Stimulated activated naive B cell treated with anti-CD40 and anti-IgM and Interleukin-4, amounts not matched to agents 10 μg/mL and 1 μg/mL and 100 μg/mL, for 72 hours (primary cell): ENCODE data around the gene IL1RL1.
A peak's percentile ranks its signal among the peaks of the same experiment; 100 is the strongest.

Source experiments
- ATAC-seq, 2 donors: fragments of 150-1000 bp; cut with Tn5 transposase; replicated peaks; 2 replicates each; pipeline ENCODE4 v1.10.0; 2021; ENCODE audit warnings: moderate library complexity in 1 of 2
- DNase-seq: peaks from one replicate; pipeline ENCODE4 v3.0.0; 2021
- H3K27ac Mint-ChIP-seq: one replicate; pipeline ENCODE4 v1.8.0; 2022; ENCODE audit warnings: mild to moderate bottlenecking, mixed read lengths
- H3K27me3 Mint-ChIP-seq, 2 donors: one replicate each; pipeline ENCODE4 v1.8.0; 2022; ENCODE audit warnings: mixed read lengths in 2 of 2
- H3K36me3 Mint-ChIP-seq, 2 donors: one replicate each; pipeline ENCODE4 v1.8.0; 2022; ENCODE audit warnings: mixed read lengths in 2 of 2, mild to moderate bottlenecking in 1 of 2
- H3K4me1 Mint-ChIP-seq, 2 donors: one replicate each; pipeline ENCODE4 v1.8.0; 2022; ENCODE audit warnings: mixed read lengths in 2 of 2, mild to moderate bottlenecking in 1 of 2
- H3K4me3 Mint-ChIP-seq, 2 donors: one replicate each; pipeline ENCODE4 v1.8.0; 2022; ENCODE audit warnings: mild to moderate bottlenecking in 2 of 2, mixed read lengths in 2 of 2, moderate library complexity in 1 of 2
- H3K9me3 Mint-ChIP-seq, 2 donors: one replicate each; pipeline ENCODE4 v1.8.0; 2022; ENCODE audit warnings: mixed read lengths in 2 of 2, mild to moderate bottlenecking in 1 of 2

Gene IL1RL1

DNA sequence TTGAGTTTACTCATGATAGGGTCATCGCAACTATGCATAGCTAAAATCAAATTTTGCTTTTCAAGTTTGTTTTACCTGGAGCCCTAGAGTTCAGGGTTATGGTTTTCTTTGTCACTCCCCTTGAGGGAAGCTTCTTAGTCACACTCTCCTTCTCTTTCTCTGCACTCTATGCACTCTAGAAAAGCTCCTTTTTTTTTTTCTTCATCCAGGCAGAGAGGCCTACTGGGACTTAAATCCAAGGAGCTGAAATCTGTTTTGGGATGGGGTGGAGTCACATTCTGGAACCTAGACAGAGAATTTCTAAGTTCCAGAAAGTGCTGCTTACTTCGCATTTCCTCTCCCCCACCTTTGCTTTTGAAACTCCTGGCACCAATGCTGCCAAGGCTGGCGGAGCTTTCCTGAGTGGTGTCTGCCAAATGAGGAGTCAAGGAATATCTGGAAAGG, 25.2 kb downstream of the IL1RL1 start:
- H3K4me3 Mint-ChIP-seq: no peak overlapping the region
- H3K9me3 Mint-ChIP-seq: no peaks in the 10 kb centered on the region
- DNase-seq: no peak
- peaks cover 13 to 18% of the 10 kb centered on the region in 2 donors for H3K27me3 Mint-ChIP-seq
- H3K4me1 Mint-ChIP-seq: no peaks in the 10 kb centered on the region
- no peak for ATAC-seq
- H3K36me3 Mint-ChIP-seq: no peaks in the 10 kb centered on the region
- H3K27ac Mint-ChIP-seq: no peak overlapping the region

DNA sequence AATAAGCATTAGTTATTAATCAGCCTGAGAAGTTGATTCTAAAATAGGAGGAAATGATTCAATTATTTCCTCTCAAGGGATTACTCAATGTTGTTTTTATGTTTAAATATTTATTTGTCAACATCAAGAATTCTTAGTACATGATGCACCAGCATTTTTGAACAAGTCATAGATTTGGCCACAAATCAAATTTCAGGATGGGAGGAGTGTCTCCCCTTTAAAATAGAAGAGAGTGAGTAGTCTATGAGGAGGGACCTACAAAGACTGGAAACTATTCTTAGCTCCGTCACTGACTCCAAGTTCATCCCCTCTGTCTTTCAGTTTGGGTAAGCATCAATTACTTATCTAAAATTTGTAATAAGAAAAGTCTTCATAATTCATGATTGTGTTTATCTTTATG, 25.6 kb downstream of the IL1RL1 start:
- Mint-ChIP-seq H3K4me3 (no peak overlapping the region), H3K9me3 (no peaks in the 10 kb centered on the region), H3K27ac (no peak overlapping the region), H3K4me1 (no peaks in the 10 kb centered on the region), H3K27me3 (peaks cover 11 to 16% of the 10 kb centered on the region in 2 donors), H3K36me3 (no peaks in the 10 kb centered on the region)
- no peak for ATAC-seq
- DNase-seq: no peak

- H3K4me3 Mint-ChIP-seq: no peak overlapping the region
- no peak for ATAC-seq
- peaks cover 5 to 9% of the 10 kb centered on the region in 2 donors for H3K27me3 Mint-ChIP-seq
- no peaks in the 10 kb centered on the region for H3K9me3 Mint-ChIP-seq
- no peaks in the 10 kb centered on the region for H3K4me1 Mint-ChIP-seq
- no peak overlapping the region for H3K27ac Mint-ChIP-seq
- H3K36me3 Mint-ChIP-seq: no peaks in the 10 kb centered on the region
- DNase-seq: no peak
Measured at GRCh38 chr2:102337481-102338386, 26.4 kb downstream of the IL1RL1 start.

DNA sequence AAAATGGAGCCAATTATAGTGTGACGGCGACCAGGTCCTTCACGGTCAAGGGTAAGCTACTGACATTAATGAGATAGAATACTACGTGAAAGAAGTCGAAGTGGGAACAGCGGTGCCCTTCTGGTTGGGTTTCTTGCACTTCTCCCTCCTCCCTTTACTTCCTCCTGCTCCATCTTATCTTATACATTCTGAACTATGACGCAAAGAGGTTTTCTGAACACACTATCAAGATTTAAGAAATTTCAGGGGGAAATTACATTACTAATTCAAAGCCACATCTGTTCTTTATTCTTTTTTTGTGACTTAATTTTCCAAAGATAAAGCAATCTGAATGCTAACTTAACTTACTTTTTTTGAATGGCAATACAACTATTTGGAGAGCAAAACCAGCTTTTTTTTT, 29.4 kb downstream of the IL1RL1 start:
- Mint-ChIP-seq H3K27me3 (peaks cover 3 to 4% of the 10 kb centered on the region in 2 donors), H3K27ac (no peak overlapping the region), H3K4me1 (no peaks in the 10 kb centered on the region), H3K9me3 (no peaks in the 10 kb centered on the region), H3K36me3 (no peaks in the 10 kb centered on the region), H3K4me3 (no peak overlapping the region)
- ATAC-seq (no peak), DNase-seq (no peak)

GRCh38 chr2:102342888-102343287, 31.5 kb downstream of the IL1RL1 start:
- H3K36me3 Mint-ChIP-seq: no peaks in the 10 kb centered on the region
- H3K4me1 Mint-ChIP-seq: peaks cover 6 to 9% of the 10 kb centered on the region in 2 donors
- ATAC-seq (no peak), DNase-seq (no peak)
- no peak overlapping the region for H3K4me3 Mint-ChIP-seq
- no peak overlapping the region for H3K27ac Mint-ChIP-seq
- peaks cover 7 to 11% of the 10 kb centered on the region in 2 donors for H3K27me3 Mint-ChIP-seq
- H3K9me3 Mint-ChIP-seq: no peaks in the 10 kb centered on the region

- Mint-ChIP-seq H3K9me3 (no peaks in the 10 kb centered on the region), H3K27me3 (peaks cover 7 to 11% of the 10 kb centered on the region in 2 donors), H3K36me3 (no peaks in the 10 kb centered on the region), H3K4me1 (peaks cover 6 to 9% of the 10 kb centered on the region in 2 donors), H3K27ac (no peak overlapping the region), H3K4me3 (no peak overlapping the region)
- DNase-seq (no peak), ATAC-seq (no peak)
Measured at GRCh38 chr2:102344397-102344796, 33.0 kb downstream of the IL1RL1 start.

DNA sequence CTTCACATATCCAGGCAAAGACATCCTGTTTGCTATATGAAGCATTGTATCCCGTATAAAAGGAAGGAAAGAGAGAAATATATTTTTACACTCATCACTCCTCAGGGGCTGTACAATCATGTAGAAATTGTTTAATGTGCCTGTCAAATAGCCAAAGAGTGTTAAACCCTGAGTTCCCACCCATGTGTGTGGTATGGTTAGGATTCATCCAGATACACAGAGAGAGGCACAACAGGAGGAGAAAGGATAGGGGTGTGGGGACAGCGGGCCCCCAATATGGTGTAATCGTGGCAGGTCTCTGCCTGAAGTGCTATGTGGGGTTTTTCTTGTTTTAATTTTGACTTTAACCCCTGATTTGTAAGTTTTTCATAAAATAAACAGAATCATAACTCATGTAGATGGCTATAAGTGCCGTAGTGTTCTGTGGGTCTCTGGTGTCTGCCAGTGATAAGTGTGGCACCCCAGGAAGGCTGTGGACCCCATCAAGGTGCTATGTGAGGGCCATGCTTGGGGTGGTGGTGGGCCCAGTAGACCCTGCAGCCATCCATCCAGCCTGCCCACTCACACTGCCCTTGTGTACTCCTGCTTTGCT, 34.1 kb downstream of the IL1RL1 start:
- DNase-seq (no peak), ATAC-seq (no peak)
- Mint-ChIP-seq H3K27ac (no peak overlapping the region), H3K9me3 (no peaks in the 10 kb centered on the region), H3K27me3 (peaks cover 7 to 15% of the 10 kb centered on the region in 2 donors), H3K36me3 (no peaks in the 10 kb centered on the region), H3K4me1 (peaks cover 6 to 9% of the 10 kb centered on the region in 2 donors), H3K4me3 (no peak overlapping the region)

DNA sequence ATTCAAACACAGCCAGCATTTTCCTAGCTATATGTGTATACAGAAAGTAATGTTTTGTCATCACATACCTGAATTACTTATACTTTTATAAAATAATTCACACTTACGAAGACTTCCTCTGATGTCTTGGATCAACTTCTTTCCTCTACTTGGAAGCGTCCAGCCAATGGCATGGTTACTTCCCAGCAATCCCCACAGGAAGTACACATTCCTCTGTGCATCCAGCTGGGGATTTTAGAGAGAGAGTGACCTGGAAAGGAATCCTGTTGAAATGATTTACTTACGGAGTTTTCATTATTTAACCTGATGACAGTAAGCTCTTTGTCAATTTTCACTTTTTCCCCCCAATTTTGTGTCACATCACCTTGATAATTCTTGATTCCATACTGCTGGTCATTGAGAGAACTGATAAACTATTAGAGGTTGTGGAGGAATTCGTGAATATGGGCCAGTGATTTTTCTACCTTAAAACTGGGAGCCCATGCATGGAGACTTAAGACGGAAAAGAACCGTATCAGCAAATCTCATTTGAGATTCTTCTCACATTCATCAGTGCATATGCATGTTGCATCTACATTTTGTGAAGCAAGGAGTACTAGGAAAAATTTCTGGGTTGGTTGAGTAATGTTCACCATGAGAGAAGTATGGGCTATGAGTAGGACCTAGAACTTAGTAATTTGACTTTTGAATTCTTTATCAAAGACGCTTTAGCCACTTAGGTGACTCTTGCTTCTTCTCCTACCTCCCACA, 35.2 kb downstream of the IL1RL1 start:
- H3K27ac Mint-ChIP-seq: no peak overlapping the region
- H3K36me3 Mint-ChIP-seq: no peaks in the 10 kb centered on the region
- DNase-seq (no peak), ATAC-seq (no peak)
- peaks cover 7 to 12% of the 10 kb centered on the region in 2 donors for H3K27me3 Mint-ChIP-seq
- no peaks in the 10 kb centered on the region for H3K9me3 Mint-ChIP-seq
- H3K4me1 Mint-ChIP-seq: peaks cover 6 to 9% of the 10 kb centered on the region in 2 donors
- H3K4me3 Mint-ChIP-seq: no peak overlapping the region

DNA sequence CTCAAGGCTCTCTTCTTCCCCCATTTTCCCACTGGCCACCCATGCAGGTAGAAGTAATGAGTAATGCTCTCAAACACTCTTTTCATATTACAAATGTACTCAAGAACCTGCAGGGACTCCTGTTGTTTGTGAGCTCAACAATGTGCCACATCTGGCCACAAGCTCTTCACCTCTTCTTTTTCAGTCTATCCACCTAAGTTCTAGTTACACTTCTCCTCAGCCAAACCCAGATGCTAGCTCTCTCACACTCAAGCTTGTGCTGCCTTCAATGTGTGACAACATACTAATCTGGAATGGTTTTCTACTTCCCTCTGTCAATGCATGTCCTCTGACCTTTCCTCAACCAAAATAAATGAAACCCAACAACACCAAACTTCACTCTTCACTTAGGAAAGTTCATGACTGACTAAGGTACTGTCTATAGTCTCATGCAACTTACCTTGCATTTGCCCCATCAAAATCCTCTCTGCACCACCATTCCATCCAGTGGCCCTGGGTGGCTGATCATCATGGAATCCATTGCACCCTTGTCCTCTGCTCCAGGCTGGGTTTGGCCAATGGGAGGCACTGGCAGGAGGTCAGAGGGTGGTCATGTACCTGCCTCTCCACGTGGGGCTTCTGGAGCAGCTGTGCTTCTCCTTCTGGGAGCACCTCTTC, 38.9 kb downstream of the IL1RL1 start:
- no peak overlapping the region for H3K4me3 Mint-ChIP-seq
- H3K27me3 Mint-ChIP-seq: peaks cover 12 to 17% of the 10 kb centered on the region in 2 donors
- ATAC-seq (no peak), DNase-seq (no peak)
- no peaks in the 10 kb centered on the region for H3K36me3 Mint-ChIP-seq
- peaks cover 6 to 11% of the 10 kb centered on the region in 2 donors for H3K4me1 Mint-ChIP-seq
- H3K27ac Mint-ChIP-seq: no peak overlapping the region
- no peaks in the 10 kb centered on the region for H3K9me3 Mint-ChIP-seq

DNA sequence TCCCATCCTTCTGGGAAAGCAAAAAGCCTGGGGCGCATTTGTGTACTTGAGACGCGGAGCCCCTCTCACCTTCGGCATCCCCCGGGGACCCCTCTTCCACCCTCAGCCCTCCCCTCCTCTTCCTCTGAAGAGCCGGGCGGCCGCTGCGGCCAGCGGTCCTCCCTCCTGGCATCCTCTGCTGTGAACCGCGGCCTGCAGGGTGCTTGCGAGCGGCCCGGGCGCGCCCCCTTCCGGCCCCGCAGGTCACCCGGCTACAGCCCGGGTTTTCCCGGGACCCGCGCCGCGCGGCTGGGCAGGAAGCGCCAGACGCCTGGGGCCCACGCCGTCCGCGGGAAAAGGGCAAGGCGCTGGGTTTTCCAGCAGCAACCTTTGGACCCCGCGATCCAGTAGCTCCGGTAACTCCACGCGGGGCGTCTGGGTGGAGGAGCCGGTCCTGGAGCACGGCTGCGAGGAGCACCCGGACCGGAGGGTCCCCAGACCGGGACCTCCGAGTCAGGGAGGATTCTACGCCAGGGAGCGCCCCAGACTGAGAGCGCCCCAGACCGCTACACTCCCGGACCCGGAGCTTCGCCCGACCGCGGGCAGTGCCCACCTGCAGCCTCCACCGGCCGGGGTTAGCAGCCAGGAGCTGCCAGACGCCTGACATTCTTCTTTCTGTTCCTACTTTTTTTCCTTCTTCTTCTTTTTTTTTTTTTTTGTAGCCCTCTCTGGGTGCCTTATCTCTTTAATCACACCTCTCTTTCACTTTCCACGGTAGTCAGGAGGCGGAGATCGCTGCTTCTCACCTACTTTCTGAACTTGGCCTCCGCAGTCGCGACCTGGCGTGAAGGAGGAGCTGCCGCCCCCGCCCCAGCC, 44.4 kb downstream of the IL1RL1 start, which contains the start of gene IL18R1:
Gene IL18R1 (plus strand): TSS at position 271 of the 855 bp plus-strand sequence. CDS start 6,865 bp downstream, outside the sequence.
- Mint-ChIP-seq H3K36me3 (no peaks in the 10 kb centered on the region), H3K9me3 (no peaks in the 10 kb centered on the region), H3K4me3 (peak within 1 kb of the TSS; percentile 85 to 92), H3K27me3 (peaks cover 4 to 5% of the 10 kb centered on the region in 2 donors), H3K4me1 (peaks cover 13 to 35% of the 10 kb centered on the region in 2 donors), H3K27ac (peak within 1 kb of the TSS; percentile 79)
- ATAC-seq: peak; percentile 90 to 91
- peak; percentile 67 for DNase-seq

- peak overlapping the region; percentile 85 to 92 for H3K4me3 Mint-ChIP-seq
- no peaks in the 10 kb centered on the region for H3K36me3 Mint-ChIP-seq
- no peaks in the 10 kb centered on the region for H3K9me3 Mint-ChIP-seq
- ATAC-seq (peak in 1 of 2 donors; percentile 1), DNase-seq (no peak)
- H3K4me1 Mint-ChIP-seq: peaks cover 13 to 35% of the 10 kb centered on the region in 2 donors
- H3K27me3 Mint-ChIP-seq: peaks cover 4 to 5% of the 10 kb centered on the region in 2 donors
- peak overlapping the region; percentile 79 for H3K27ac Mint-ChIP-seq
Measured at GRCh38 chr2:102356381-102356712, 45.0 kb downstream of the IL1RL1 start.

GRCh38 chr2:102356741-102357140, 45.4 kb downstream of the IL1RL1 start:
- no peak overlapping the region for H3K27ac Mint-ChIP-seq
- peaks cover 13 to 35% of the 10 kb centered on the region in 2 donors for H3K4me1 Mint-ChIP-seq

GRCh38 chr2:102357937-102358336, 46.6 kb downstream of the IL1RL1 start:
- Mint-ChIP-seq H3K27me3 (no peaks in the 10 kb centered on the region), H3K4me1 (peaks cover 13 to 35% of the 10 kb centered on the region in 2 donors), H3K4me3 (no peak overlapping the region), H3K9me3 (no peaks in the 10 kb centered on the region), H3K27ac (no peak overlapping the region), H3K36me3 (peaks cover 0 to 1% of the 10 kb centered on the region in 2 donors)
- ATAC-seq (peak; percentile 53 to 62), DNase-seq (no peak)

More at GRCh38 chr2:102356741-102357140, 45.4 kb downstream of the IL1RL1 start:
- H3K4me3 Mint-ChIP-seq: no peak overlapping the region
- no peak for DNase-seq
- no peak for ATAC-seq
- no peaks in the 10 kb centered on the region for H3K9me3 Mint-ChIP-seq
- no peaks in the 10 kb centered on the region for H3K36me3 Mint-ChIP-seq
- H3K27me3 Mint-ChIP-seq: peaks cover 4 to 5% of the 10 kb centered on the region in 2 donors
